Measurements from ENCODE around the gene COL24A1. TPM values are rescaled to one million over a fixed set of nuclear protein-coding genes. Genes with fewer than 3 reads are reported as not detected.
"Not testable (repeated sequence)": the region's sequence is repeated elsewhere in the genome, so short reads cannot be mapped to it uniquely, and the experiment has no call there.

COL24A1 gene
- total RNA-seq, 4 donors from 2014 or later: 0.32 to 1.8 (median 0.72) TPM

DNA sequence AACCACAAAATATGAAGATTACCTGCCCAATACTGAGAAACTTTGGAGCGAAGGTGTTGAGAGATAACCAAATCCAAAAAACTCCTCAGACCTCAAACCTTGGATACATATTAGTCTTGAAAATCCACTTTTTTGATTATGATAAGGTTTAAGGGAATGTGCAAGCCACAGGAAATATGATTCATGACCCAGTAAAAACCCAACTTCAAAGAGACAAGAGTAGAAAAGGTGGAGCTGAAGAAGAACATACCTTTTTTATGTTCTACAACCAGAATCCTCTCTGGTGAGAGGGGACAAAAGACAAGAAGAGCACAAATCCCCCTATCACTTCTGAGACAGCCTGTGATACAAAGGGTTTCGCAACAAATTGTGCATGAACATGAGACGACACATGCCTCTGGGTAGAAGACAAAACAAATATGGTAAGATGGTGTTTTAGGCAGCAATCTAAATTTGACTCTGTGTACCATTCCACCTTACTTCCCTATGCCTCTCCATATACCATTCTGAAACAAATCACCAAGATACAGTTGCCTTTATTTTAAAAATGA is 37.3 kb downstream of the COL24A1 start:
- Histone ChIP-seq H3K4me1 (no peaks in the 10 kb centered on the region), H3K27me3 (no peaks in the 10 kb centered on the region), H3K4me3 (no peak overlapping the region), H3K36me3 (no peaks in the 10 kb centered on the region), H3K27ac (no peak overlapping the region), H3K9me3 (no peaks in the 10 kb centered on the region)
- TF ChIP-seq, protein P1, sequence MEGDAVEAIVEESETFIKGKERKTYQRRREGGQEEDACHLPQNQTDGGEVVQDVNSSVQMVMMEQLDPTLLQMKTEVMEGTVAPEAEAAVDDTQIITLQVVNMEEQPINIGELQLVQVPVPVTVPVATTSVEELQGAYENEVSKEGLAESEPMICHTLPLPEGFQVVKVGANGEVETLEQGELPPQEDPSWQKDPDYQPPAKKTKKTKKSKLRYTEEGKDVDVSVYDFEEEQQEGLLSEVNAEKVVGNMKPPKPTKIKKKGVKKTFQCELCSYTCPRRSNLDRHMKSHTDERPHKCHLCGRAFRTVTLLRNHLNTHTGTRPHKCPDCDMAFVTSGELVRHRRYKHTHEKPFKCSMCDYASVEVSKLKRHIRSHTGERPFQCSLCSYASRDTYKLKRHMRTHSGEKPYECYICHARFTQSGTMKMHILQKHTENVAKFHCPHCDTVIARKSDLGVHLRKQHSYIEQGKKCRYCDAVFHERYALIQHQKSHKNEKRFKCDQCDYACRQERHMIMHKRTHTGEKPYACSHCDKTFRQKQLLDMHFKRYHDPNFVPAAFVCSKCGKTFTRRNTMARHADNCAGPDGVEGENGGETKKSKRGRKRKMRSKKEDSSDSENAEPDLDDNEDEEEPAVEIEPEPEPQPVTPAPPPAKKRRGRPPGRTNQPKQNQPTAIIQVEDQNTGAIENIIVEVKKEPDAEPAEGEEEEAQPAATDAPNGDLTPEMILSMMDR (IDR thresholded peaks at IDR 0.05): no peak
- TF ChIP-seq POLR2AphosphoS5 (IDR thresholded peaks at IDR 0.05) (no peak), POLR2A (IDR thresholded peaks at IDR 0.05) (no peak), EP300 (IDR thresholded peaks at IDR 0.05) (no peak)
- 92% methylated on average over 3 of the region's 3 CpGs for WGBS
- DNase-seq (ENCODE audit: low spot score in 2 of 2): no peak

DNA sequence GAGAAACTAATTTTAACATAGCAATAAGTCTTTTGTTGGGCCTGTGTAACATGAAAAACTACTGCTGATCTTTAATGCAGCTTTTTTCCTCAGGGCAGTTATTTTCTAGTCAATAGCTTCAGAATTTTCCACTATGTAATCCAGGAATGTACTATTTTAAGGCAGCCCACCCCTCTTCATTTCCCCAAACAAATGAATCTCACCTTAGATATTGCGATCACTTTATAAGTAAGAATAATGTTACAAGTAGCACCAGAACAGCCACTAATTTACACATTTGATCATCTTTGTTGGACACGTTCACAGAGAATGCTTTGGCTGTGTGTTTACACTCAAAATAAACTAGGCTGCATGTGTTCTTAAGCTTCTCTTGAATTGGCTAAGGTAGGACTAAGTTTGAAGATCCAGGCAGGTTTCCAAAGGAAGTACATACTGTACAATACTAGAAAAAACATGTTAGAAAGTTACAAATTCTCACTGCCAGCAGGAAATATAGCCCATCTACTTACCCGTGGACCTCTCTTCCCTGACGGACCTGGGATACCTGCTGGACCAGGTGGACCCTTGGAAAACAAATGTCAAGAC is 41.7 kb downstream of the COL24A1 start:
- H3K9me3 ChIP-seq: no peaks in the 10 kb centered on the region
- WGBS: 46% methylated on average over 4 of the region's 4 CpGs
- no peak for DNase-seq (ENCODE audit: low spot score in 2 of 2)
- no peak for TF ChIP-seq EP300 (IDR thresholded peaks at IDR 0.05)
- no peak for TF ChIP-seq POLR2AphosphoS5 (IDR thresholded peaks at IDR 0.05)
- TF ChIP-seq, protein P1 (IDR thresholded peaks at IDR 0.05): no peak
- TF ChIP-seq POLR2A (IDR thresholded peaks at IDR 0.05): no peak
- no peaks in the 10 kb centered on the region for H3K4me1 ChIP-seq
- H3K27me3 ChIP-seq: no peaks in the 10 kb centered on the region
- H3K4me3 ChIP-seq: no peak overlapping the region
- no peak overlapping the region for H3K27ac ChIP-seq
- no peaks in the 10 kb centered on the region for H3K36me3 ChIP-seq

DNA sequence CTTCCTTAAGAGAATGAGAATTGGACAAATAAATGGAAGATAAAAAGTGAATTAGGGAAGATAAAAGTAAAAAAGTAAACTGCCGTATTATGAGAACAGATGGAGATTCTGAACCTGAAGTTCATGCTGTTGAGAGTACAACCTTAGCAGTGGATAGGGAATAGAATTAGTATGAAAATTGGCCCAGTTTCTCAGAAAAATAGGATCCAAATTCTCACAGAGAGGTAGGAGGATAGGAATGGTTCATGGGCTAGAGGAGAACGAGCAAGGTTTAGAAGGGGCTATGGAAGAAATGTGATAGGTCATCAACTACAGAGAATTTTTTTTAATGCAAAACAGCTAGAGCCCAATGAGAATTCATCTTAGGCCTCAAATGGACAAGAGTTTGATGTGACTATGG is 42.3 kb downstream of the COL24A1 start:
- 86% methylated on average over 2 of the region's 2 CpGs for WGBS
- no peak for TF ChIP-seq POLR2AphosphoS5 (IDR thresholded peaks at IDR 0.05)
- no peak for TF ChIP-seq EP300 (IDR thresholded peaks at IDR 0.05)
- TF ChIP-seq, protein P1 (IDR thresholded peaks at IDR 0.05): no peak
- no peak for TF ChIP-seq POLR2A (IDR thresholded peaks at IDR 0.05)
- Histone ChIP-seq H3K4me1 (no peaks in the 10 kb centered on the region), H3K27me3 (no peaks in the 10 kb centered on the region), H3K27ac (no peak overlapping the region), H3K9me3 (no peaks in the 10 kb centered on the region), H3K4me3 (no peak overlapping the region), H3K36me3 (no peaks in the 10 kb centered on the region)
- DNase-seq (ENCODE audit: low spot score in 2 of 2): no peak

DNA sequence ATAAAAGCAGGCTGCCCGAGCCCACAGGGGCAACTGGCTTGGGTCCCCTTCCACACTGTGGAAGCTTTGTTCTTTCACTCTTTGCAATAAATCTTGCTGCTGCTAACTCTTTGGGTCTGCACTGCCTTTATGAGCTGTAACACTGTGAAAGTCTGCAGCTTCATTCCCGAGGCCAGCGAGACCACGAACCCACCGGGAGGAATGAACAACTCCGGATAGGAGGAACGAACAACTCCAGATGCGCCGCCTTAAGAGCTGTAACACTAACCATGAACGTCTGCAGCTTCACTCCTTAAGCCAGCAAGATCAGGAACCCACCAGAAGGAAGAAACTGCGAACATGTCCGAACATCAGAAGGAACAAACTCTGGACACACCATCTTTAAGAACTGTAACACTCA is 45.0 kb downstream of the COL24A1 start:
- 93% methylated on average over 12 of the region's 12 CpGs for WGBS
- not testable (repeated sequence) for H3K9me3 ChIP-seq; H3K4me1 ChIP-seq; H3K4me3 ChIP-seq; H3K27ac ChIP-seq; DNase-seq (ENCODE audit: low spot score in 2 of 2); H3K36me3 ChIP-seq; H3K27me3 ChIP-seq

DNA sequence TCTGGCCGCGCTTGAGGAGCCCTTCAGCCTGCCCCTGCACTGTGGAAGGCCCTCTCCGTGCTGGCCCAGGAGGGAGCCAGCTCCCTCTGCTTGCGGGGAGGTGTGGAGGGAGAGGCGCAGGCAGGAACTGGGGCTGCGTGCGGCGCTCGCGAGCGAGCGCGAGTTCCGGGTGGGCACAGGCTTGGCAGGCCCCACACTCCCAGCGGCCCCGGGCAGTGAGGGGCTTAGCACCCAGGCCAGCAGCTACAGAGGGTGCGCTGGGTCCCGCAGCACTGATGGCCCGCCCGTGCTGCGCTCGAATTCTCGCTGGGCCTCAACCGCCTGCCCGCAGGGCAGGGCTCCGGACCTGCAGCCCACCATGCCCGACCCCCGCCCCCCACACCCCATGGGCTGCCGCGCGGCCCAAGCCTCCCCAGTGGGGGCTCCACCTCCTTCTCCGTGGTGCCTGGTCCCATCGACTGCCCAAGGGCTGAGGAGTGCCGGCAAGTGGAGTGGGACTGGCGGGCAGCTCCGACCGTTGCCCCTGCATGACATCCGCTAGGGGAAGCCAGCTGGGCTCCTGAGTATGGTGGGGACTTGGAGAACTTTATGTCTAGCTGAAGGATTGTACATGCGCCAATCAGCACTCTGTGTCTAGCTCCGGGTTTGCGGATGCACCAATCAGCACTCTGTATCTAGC is 46.0 kb downstream of the COL24A1 start:
- 92% methylated on average over 7 of the region's 41 CpGs for WGBS

More for the DNA sequence above, 46.0 kb downstream of the COL24A1 start:
- Histone ChIP-seq H3K9me3 (no peaks in the 10 kb centered on the region), H3K27ac (no peak overlapping the region), H3K27me3 (no peaks in the 10 kb centered on the region), H3K4me3 (no peak overlapping the region), H3K4me1 (no peaks in the 10 kb centered on the region), H3K36me3 (no peaks in the 10 kb centered on the region)
- TF ChIP-seq EP300 (IDR thresholded peaks at IDR 0.05) (no peak), POLR2A (IDR thresholded peaks at IDR 0.05) (no peak), POLR2AphosphoS5 (IDR thresholded peaks at IDR 0.05) (no peak)
- TF ChIP-seq, protein P1 (IDR thresholded peaks at IDR 0.05): no peak
- no peak for DNase-seq (ENCODE audit: low spot score in 2 of 2)
